ENCODE data around the gene CSMD2.

- no peak for TF ChIP-seq CTCF (conservative IDR thresholded peaks at IDR 0.05 in 1 of 2, IDR thresholded peaks at IDR 0.05 in 1 of 2; ENCODE audit: low read depth in 1 of 2, low read length in 2 of 2)
- no peak for TF ChIP-seq EZH2 (IDR thresholded peaks at IDR 0.05; ENCODE audit: low read length, missing control alignments)
Observed at GRCh38 chr1:33932871-33933270, 232.2 kb downstream of the CSMD2 start.
